GM18498 (cell line): Measurements from ENCODE around the gene PCK1.

Source experiments
- ATAC-seq: cut with Tn5 transposase; IDR thresholded peaks from one replicate; pipeline ENCODE4 v1.9.1; 2021; ENCODE audit warnings: mild to moderate bottlenecking, moderate library complexity; ENCODE audit not compliant: unreplicated experiment

The PCK1 gene

DNA sequence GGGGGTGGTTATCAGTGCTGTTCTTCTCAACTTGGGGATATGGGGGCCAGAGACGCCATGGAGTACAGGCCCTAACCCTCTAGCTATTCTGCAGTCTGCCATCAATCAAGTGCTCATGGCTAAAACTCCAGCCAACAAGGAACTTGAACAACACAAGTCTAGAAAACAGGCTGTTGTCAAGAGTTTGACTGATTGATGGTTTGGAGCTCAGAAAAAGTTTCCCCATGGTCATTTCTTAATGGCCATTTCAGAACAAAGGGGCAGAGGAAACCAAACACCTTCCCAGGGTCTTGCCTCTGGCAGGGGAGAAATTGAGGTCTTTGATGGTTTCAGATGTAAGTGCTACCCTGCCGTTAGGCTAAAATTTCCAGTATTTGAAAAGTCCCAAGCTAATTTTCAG, 15.1 kb downstream of the PCK1 start:
- no peak for ATAC-seq

DNA sequence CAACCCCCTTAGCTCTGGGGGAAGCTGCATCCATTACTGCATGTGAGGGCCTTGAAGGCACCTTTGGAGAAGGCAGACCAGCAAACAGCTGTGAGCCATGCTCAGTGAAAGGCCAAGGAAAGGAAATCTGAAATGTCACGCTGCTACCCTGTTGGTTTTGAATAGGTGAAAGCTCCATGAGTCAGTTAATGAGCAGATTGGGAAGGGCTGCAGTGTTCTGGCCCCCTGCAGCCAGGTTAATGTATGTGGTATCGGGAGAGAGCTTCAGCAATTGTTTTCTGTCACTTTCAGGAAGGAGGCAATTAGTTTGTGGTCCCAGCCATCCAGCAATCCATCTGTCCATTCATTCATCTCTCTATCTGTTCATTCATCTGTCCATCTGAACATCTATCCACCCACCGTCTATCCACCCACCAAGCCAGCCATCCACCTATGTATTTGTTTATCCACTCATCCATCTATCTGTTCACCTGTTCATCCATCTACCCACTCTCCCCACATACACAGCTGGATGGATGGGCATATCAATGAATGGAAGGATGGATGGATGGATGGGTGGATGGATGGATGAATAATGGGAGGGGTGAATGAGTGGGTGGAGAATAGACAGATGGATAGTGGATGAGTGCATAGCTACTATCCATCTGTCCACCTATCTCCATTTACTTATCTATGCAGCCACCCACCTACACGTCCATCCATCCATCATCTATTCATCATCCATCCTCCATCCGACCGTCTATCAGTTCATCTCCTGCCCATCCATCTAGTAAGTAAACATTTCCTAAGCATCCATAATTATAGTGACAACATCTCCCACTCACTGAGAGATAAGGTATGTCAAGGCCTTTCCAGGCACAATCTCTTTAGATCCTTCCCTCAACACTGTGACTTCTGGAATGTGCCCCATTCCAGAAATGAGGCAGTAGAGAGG, 16.0 kb downstream of the PCK1 start:
- no peak for ATAC-seq

- ATAC-seq, result no peak
Measured at GRCh38 chr20:57577679-57578475, 17.0 kb downstream of the PCK1 start.

- ATAC-seq, result no peak
Measured at GRCh38 chr20:57578476-57579165, 17.7 kb downstream of the PCK1 start.

DNA sequence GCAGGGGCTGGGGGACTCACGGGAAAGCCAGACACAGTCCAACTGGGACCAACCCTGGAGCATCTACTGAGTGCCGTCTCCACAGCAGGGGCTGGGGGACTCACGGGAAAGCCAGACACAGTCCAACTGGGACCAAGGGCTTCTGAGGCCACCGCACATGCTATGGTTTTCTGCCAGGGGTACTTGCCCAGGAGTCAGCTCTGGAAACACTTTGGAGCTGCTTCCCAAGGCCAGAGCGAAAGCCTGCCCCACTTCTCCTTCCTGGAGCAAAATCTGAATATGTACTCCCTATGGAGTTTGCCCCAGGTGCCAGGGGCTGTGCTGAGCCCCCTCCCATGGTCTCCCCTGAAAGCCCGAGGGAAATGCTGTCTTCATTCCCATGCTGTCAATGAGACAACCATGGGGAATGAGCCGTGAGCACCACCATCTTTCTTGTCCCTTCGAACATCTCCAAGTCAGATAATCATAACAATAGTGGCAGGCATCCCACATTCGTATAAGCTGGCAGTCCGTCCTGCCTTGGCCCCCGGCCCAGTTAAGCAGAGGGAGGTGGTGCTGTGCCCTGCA, 18.5 kb downstream of the PCK1 start:
- ATAC-seq, result no peak

- no peak for ATAC-seq
Measured at GRCh38 chr20:57579898-57580447, 19.1 kb downstream of the PCK1 start.

- ATAC-seq, result no peak
Measured at GRCh38 chr20:57580478-57581201, 19.7 kb downstream of the PCK1 start.

DNA sequence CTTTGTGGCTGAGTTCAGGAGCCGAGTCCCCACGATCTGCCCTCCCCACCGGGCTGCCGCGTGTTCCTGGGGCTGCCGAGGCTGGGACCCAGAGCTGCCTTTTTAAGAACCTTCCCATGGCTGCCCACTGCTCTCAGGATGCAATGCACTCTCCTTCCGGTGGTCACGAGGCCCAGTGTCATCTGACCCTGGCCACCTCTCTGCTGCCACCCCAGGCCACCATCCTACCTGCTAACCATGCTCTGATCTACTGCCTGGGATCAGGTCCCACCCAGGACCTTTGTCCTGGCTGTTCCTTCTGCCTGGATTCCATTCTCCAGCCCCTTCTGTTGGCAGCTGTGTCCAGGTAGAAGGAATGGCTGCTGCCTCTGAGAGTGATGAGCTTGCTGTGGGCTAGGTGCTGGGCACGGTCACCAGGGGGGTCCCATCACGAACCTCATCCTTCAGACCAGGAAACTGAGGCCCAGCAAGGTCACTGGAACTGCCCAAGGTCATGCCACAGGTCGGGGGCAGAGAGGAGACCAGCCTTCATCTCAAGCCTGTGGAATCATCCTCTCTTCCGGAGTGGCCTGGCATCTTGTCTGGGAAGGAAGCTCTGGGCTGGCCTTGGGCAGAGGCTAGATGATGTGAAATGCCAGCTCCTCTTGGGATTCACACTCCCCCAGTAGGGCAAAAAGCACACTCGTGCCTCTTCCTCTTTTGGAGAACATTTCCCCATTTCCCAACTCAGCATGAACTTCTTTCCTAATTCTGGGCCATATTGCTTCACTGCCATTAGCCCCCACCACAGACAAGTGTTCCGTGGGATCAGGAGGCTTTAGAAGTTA, 20.5 kb downstream of the PCK1 start:
- ATAC-seq, result no peak

GRCh38 chr20:57582029-57582378, 21.1 kb downstream of the PCK1 start:
- no peak for ATAC-seq

DNA sequence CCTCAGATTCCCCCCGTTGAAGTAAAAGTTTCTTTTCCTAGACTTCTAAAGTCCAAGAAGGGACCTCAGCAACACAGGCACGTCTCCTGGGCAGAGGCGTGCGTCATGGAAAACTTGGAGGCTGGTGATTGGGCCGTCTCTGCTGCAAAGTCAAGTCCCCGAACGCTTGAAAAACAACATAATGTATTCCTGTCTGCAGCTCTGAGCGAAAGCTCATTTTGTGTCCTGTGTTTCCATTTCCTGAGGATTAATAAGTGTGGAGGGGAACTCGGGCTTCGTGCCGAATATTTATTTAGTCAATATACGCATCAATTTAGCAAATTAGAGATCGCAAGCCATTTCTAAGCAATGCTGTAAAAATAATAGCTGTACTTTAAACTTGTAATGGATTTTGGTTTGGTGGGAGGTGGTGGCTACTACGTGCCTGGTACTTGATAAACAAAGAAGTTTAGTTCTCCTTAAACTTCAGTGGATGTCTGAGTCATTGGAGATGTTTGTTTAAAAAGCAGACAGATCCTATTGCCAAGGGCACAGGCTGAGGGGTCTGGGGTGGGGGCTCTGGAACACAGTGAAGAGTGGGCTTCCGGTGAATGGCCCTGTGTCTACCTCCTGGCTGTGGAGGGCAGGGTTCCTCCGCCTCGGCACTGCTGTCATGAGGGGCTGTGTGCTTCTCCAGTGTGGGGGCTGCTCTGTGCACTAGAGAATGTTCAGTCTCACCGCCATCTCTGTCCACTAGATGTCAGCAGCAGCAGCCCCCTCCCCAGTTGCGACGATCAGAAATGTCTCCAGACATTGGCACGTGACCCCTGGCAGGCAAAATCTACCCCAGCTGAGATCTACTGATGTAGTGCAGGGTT, 21.8 kb downstream of the PCK1 start:
- no peak for ATAC-seq

- no peak for ATAC-seq
Measured at GRCh38 chr20:57583289-57584257, 22.7 kb downstream of the PCK1 start.

DNA sequence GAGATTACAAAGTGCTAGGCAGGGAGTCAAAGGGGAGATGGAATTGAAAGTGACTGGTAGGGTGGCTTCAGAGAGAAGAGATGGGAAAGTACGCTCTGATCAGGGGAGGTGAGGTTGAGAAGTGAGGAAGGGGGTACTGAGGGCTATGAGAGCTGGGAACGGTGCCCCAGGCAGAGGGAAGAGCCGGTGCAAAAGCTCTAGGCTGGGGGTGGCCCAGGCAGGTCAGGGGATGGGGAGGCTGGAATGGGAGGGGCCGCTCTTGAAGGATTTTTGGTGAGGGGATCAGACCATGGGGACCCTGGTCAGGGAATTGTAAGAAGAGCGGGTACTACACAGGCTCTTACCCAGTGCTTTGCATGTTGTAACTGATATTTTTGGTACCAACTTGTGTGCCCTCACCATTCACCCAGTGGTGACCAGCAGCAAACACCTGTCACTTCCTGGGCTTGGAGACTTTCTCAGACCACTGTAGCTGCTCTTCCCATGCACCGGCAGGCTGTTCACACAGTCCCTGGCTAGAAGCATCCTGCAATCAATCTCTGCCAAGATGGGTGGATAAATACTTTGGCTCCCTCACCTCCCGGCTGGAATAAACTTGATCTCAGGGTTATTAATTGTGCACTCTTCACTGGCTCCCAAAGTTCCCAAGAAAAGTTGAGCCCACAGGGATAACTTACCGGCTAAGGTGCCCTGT, 24.0 kb downstream of the PCK1 start:
- no peak for ATAC-seq

DNA sequence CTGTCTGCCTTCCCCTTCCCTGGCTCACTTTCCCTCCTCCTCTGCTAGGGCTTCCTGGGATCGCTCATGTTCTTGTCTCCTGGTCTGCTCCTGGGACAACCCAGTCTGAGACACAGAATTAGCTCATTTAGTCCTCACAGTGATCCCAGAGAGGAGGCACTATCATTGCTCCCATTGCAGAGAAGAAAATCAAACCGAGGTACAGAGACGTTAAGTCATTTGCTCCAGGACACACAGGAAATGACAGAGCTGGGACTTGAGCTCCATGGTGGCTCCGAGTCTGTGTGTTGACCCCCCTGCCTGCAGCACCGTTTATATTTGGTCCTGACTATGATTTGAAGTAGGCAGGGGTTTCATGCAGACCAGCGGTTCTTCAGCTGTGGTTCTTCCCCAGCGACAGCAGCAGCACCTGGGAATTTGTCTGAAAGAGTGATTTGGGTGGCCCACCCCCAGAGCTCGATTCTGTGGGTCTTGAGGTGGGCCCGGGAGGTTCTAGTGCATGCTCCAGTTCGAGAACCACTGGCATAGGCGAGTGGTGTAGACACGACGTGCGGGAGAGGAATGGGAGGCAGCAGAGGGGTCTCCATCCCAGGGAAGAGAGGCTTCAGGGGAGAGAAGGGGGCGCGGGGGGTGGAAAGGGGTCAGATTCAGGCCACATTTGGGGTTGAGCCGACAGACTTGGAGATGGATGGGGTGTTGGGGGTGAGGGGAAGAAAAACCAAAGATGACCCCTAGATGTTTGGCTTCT, 24.7 kb downstream of the PCK1 start:
- no peak for ATAC-seq

GRCh38 chr20:57586370-57586793, 25.5 kb downstream of the PCK1 start:
- ATAC-seq, result no peak

DNA sequence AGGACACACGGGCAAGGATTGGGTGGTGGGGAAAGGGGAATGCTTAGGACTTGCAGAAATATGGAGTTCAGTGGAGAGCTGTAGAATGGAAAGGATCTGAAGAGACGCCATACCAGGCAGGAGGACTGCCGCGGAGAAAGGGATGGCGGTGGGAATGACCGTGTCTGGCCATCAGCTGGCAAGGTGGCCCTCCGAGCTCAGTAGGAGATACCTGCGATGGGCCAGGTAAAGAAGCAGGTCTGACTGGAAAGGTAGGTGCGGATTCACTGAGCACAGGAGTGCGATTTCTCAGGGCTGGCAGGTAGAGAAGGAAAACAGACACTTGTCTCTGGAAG, 26.0 kb downstream of the PCK1 start:
- no peak for ATAC-seq
